ENCODE measurements around the gene OR1J2.
"Not testable (repeated sequence)": the region's sequence is repeated elsewhere in the genome, so short reads cannot be mapped to it uniquely, and the experiment has no call there.

Gene OR1J2, protein sequence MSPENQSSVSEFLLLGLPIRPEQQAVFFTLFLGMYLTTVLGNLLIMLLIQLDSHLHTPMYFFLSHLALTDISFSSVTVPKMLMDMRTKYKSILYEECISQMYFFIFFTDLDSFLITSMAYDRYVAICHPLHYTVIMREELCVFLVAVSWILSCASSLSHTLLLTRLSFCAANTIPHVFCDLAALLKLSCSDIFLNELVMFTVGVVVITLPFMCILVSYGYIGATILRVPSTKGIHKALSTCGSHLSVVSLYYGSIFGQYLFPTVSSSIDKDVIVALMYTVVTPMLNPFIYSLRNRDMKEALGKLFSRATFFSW

GRCh38 chr9:122510502-122510901 lies at the start of gene OR1J2:
Gene OR1J2 (plus strand): TSS chr9:122510802. CDS start chr9:122510802, 0 bp downstream.
- no peak for DNase-seq (ENCODE audit: low spot score)

GRCh38 chr9:122463828-122464632 lies 46.6 kb upstream of the OR1J2 start:
- no peak for DNase-seq (ENCODE audit: low spot score)

GRCh38 chr9:122464633-122465567 lies 45.7 kb upstream of the OR1J2 start:
- peak; percentile 85 for DNase-seq (ENCODE audit: low spot score)

DNA sequence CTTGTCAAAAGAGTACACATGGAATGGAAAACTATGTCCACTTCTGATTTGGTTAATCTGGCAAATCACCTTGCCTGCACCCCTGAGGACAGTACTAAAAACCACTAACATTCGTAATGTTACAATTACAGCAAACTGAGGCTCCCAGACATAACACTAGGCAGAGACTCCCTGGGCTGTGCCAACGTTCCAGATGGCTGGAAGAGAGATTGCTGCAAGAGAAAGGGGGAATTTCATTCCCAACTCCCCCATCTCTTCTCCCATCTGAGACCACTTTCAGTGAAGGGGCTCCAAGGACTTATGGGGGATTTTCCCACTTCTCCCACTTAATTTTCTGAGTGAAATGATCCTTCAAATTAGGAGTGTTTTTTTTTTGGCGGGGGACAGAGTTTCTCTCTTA lies 44.1 kb upstream of the OR1J2 start:
- no peak for DNase-seq (ENCODE audit: low spot score)

- no peak for DNase-seq (ENCODE audit: low spot score)
Observed at GRCh38 chr9:122468735-122469134, 41.9 kb upstream of the OR1J2 start.

GRCh38 chr9:122474561-122474960 lies 36.0 kb upstream of the OR1J2 start:
- no peak for DNase-seq (ENCODE audit: low spot score)

GRCh38 chr9:122475717-122476116 lies 34.9 kb upstream of the OR1J2 start:
- no peak for DNase-seq (ENCODE audit: low spot score)

DNA sequence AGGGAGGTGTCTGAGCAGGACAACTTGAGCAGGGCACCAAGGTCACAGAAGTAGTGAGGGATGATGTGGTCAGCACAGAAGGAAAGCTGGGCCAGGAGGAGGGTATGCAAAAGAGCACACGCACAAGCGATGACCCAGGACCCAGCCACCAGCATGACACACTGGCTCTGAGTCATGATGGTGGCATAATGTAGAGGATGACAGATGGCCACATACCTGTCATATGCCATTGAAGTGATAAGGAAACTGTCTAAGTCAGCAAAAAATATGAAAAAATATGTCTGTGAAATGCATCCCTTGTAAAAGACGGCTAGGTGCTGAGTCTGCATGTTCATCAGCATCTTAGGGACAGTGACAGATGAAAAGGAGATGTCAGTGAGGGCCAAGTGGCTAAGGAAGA lies 33.3 kb upstream of the OR1J2 start:
- DNase-seq (ENCODE audit: low spot score): no peak

- no peak for DNase-seq (ENCODE audit: low spot score)
Observed at GRCh38 chr9:122477826-122478225, 32.8 kb upstream of the OR1J2 start, which contains the start of gene OR1J1. Gene OR1J1 (minus strand): TSS chr9:122477926. CDS start chr9:122477926, 0 bp downstream.

DNA sequence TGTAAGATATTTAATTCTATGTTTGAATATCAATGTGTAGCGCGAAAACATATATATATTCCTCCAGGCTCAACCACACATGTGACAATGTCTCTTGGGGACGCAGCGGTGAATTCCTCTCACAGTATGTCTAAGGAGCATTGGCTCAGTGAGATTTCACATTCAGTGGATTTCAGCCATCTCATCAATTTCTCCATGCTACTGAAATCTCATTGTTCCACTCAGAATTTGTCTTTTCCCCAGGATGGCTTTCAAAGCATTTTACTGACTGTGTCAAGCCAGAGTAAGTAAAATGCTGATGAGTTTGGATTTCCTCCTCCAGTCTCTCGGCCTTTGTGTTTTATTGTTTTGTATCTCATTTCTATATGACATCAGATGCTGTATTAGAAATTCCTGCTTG lies 31.5 kb upstream of the OR1J2 start:
- DNase-seq (ENCODE audit: low spot score): no peak

DNA sequence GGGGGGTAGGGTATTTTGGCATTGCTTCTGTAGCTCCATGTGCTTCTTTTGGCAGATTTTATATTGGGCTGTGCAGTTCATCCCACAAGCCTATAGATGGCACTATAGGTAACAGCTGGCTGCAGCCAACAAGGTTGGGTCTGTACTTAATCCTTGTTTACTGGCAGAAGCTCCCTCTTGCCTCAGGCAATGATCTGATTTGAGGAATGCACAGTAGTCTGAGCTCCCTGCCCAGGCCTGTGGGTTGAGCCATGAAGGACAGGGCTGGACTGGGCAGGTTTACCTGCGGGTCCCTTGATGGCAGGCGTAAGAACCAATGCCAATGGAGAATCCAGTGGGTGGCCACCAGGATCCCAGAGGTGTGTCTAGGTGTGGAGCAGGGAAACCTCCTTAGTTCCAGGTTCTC lies 11.7 kb upstream of the OR1J2 start:
- DNase-seq (ENCODE audit: low spot score): peak; percentile 9

GRCh38 chr9:122506964-122507363 lies 3.6 kb upstream of the OR1J2 start:
- no peak for DNase-seq (ENCODE audit: low spot score)

GRCh38 chr9:122518226-122518625 lies 7.6 kb downstream of the OR1J2 start:
- DNase-seq (ENCODE audit: low spot score): peak; percentile 83

DNA sequence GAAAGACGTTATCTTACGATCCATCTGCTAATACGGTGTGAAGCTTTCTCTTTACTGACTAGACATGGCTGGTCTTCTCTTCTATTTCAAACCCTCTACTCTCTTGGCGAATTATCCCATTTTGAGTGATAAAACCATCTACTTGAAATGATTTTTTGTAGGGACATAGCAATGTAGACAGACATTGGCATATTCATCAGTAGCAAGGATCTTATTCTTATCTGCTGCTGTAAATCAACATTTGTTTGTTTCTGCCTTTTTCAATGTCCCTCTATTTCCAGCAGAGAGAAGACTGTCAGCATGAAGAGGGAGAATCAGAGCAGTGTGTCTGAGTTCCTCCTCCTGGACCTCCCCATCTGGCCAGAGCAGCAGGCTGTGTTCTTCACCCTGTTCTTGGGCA lies 8.2 kb downstream of the OR1J2 start, which contains the start of gene OR1J4:
OR1J4 (plus strand) TSS at position 301 of the 400 bp plus-strand sequence; CDS start at position 301, 0 bp downstream.
- no peak for DNase-seq (ENCODE audit: low spot score)

- DNase-seq (ENCODE audit: low spot score): peak; percentile 61
Observed at GRCh38 chr9:122519376-122519775, 8.8 kb downstream of the OR1J2 start.

DNA sequence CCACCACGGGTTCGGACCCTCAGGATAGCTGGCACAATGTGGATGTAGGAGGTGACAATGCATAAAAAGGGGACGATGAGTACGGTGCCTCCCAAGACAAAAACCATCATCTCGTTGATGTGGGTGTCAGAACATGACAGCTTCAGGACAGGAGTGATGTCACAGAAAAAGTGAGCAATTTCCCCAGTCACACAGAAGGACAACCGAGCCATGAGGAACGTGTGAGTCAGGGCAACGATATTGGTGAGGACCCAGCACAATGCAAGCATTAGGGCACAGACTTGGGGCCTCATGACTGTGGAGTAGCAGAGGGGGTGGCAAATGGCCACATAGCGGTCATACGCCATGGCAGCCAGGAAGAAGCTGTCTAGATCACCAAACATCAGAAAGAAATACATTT lies 16.0 kb downstream of the OR1J2 start:
- DNase-seq (ENCODE audit: low spot score): no peak

- no peak for DNase-seq (ENCODE audit: low spot score)
Observed at GRCh38 chr9:122527193-122527592, 16.6 kb downstream of the OR1J2 start, which contains the start of gene OR1N1. Gene OR1N1 (minus strand): TSS chr9:122527293. CDS start chr9:122527293, 0 bp downstream.

GRCh38 chr9:122531157-122531556 lies 20.6 kb downstream of the OR1J2 start:
- not testable (repeated sequence) for DNase-seq (ENCODE audit: low spot score)

DNA sequence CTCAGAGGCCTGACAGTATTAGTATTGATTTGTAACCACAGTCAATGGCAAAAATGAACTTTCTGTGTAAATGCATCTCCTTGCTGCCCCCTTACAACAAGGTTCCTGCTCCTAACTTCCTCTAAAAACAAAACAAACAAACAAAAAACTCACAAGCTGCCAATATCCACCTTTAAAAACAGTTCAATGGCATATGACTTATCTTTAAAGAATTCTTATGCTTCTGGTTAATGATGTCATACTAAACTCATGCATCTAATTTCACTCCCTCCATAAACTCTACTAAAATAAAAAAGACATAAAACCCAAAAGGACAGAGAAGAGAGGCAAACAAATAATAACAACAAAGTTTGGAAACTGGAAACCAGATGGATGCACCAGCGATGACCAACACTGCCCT lies 25.5 kb downstream of the OR1J2 start:
- no peak for DNase-seq (ENCODE audit: low spot score)

GRCh38 chr9:122537066-122537465 lies 26.5 kb downstream of the OR1J2 start:
- DNase-seq (ENCODE audit: low spot score): not testable (repeated sequence)

DNA sequence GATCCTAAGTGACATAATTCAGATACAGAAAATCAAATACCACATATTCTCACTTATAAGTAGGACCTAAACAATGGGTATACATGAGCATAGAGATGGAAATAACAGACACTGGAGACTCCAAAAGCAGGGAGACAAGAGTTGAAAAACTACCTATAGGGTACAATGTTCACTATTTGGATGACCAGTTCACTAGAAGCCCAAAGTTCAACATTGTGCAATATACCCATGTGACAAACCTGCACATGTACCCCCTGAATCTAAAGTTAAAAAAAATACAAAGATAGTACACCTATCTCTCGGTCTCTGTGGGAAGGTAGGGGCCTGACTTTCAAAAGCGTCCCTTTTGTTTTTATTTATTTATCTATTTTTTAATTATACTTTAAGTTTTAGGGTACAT lies 28.2 kb downstream of the OR1J2 start:
- DNase-seq (ENCODE audit: low spot score): no peak

DNA sequence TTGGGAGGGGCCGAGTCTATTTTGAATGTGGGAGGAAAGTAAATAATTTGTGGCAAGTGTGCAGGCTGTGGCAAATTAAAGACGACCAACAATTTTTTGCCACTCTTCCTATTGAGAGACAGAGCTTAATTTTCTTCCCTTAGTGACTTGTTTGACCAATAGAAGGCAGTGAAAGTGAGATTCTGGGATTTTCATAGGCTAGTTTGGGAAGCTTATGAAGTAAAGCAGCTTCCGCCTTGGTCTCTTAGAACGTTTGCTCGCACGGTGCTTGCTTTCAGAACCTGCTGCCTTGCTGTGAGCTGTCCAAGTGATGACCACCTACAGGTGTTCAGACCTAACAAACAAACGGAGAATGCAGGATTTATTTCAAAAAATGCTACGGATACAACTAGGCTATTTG lies 35.6 kb downstream of the OR1J2 start:
- DNase-seq (ENCODE audit: low spot score): no peak

Data from cerebellar cortex (tissue), 1 donor.